HCT116 (cell line): ENCODE data around the gene RYR2.

Experiments used
- EZH2phosphoT487 ChIP-seq: fragments of 200-600 bp; IDR thresholded peaks from 2 replicates; pipeline ENCODE4 v1.6.1; 2018; ENCODE audit warnings: antibody characterized with exemption, borderline replicate concordance
- POLR2A ChIP-seq: IDR thresholded peaks from 2 replicates; pipeline ENCODE4 v1.7.0; 2011; ENCODE audit warnings: borderline replicate concordance; ENCODE audit not compliant: insufficient read depth, insufficient read length; ENCODE audit errors: extremely low read depth
- SP1 ChIP-seq: IDR thresholded peaks from 2 replicates; pipeline ENCODE4 v1.6.1; 2012; ENCODE audit warnings: low read depth
- TF ChIP-seq, protein P1 (sequence below), 3 experiments: fragments of 200-600 bp in 1 of 3; sonication (generic) in 1 of 3; IDR thresholded peaks in 2 of 3; conservative IDR thresholded peaks in 1 of 3; 2 replicates each; pipeline ENCODE4 v1.5.1; 2012 to 2017; ENCODE audit warnings: low read depth in 2 of 3, low read length in 2 of 3, antibody characterized with exemption in 1 of 3, borderline replicate concordance in 1 of 3, control low read depth in 1 of 3, mild to moderate bottlenecking in 1 of 3, mixed read lengths in 1 of 3, mixed run types in 1 of 3, moderate library complexity in 1 of 3; ENCODE audit not compliant: insufficient read depth in 1 of 3
- TF ChIP-seq, protein P2 (sequence below): IDR thresholded peaks from 2 replicates; pipeline ENCODE4 v1.6.1; 2012

DNA sequence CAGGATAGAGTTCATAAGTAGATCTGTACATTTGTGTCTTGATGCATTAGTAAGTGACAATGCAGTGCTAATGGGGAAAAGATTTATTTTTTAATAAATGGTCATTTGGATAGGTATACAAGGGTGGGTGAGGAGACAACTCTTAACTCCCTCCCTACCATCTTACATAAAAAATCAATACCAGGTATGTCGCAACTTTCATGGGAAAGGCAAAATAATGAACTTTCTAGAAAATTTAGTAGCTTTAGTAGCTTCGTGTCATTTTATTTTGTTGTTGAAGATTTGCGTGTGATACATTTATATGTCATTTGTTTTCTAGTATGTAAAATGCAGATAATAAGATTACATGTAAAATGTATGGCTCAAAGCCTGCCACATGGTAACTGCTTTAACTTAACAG lies 310.8 kb downstream of the RYR2 start:
- TF ChIP-seq EZH2phosphoT487: no peak
- TF ChIP-seq POLR2A: no peak
- TF ChIP-seq, protein P1, sequence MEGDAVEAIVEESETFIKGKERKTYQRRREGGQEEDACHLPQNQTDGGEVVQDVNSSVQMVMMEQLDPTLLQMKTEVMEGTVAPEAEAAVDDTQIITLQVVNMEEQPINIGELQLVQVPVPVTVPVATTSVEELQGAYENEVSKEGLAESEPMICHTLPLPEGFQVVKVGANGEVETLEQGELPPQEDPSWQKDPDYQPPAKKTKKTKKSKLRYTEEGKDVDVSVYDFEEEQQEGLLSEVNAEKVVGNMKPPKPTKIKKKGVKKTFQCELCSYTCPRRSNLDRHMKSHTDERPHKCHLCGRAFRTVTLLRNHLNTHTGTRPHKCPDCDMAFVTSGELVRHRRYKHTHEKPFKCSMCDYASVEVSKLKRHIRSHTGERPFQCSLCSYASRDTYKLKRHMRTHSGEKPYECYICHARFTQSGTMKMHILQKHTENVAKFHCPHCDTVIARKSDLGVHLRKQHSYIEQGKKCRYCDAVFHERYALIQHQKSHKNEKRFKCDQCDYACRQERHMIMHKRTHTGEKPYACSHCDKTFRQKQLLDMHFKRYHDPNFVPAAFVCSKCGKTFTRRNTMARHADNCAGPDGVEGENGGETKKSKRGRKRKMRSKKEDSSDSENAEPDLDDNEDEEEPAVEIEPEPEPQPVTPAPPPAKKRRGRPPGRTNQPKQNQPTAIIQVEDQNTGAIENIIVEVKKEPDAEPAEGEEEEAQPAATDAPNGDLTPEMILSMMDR (IDR thresholded peaks at IDR 0.05 in 2 of 3, conservative IDR thresholded peaks at IDR 0.05 in 1 of 3; ENCODE audit: borderline replicate concordance in 1 of 3, insufficient read depth in 1 of 3, low read depth in 2 of 3, low read length in 2 of 3): no peak
- TF ChIP-seq, protein P2, sequence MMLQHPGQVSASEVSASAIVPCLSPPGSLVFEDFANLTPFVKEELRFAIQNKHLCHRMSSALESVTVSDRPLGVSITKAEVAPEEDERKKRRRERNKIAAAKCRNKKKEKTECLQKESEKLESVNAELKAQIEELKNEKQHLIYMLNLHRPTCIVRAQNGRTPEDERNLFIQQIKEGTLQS: no peak
- TF ChIP-seq SP1: no peak
